SK-N-MC (cell line): Measurements from ENCODE around the gene TEX38.

ENCODE experiments used
- EZH2 ChIP-seq: fragments of 200-600 bp; sonication (generic); IDR thresholded peaks from one replicate; pipeline ENCODE4 v1.6.1; 2017; ENCODE audit warnings: antibody characterized with exemption
- FOXP2 ChIP-seq: optimal IDR thresholded peaks from 2 replicates; pipeline ENCODE3; 2011; ENCODE audit warnings: mild to moderate bottlenecking, moderate library complexity; ENCODE audit not compliant: insufficient read depth; ENCODE audit errors: extremely low read length, control extremely low read depth
- POLR2AphosphoS5 ChIP-seq: IDR thresholded peaks from 2 replicates; pipeline ENCODE4 v1.6.1; 2012; ENCODE audit warnings: mild to moderate bottlenecking, low read depth, low read length, borderline replicate concordance

DNA sequence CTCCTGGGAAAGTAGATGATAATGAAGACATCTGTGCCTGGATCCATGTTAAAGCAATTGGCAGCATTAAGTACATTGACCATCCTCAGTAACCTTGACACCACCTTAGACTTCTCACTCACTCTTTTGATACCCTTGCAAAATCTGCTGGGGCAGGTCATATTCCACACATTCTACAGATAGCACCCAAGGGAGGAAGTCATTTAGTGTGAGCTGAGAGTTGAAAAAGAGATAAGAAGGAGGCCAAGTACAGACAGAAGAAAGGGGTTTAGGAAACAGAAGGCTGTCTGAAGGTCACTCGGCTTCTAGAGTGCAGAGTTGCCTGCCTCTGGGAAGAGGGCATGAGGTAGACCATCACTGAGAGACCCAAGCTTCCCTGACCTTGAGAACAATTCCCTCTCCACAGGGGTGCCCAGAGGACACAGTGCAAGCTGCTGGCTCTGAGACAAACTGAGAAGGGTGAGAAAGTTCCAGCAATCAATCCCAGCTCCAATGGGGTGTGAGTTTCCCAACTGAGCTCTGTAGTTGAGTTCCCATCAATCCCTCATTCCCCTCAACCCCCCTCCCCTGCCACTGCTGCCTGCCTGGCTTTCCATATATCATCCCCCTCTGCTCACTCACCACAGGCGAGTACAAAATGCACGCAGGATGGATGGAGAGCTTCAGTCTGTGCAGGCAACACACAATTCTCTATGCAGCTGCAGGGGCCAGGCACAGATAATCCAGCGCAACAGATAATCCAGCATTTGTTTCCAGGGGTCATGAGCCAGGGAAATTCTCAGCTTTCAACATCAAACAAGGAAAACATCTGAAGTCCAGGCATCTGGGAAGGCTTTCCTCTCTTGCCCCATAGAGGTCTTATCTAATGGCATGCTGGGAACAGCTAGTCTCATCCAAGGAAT, 47.7 kb upstream of the TEX38 start:
- TF ChIP-seq POLR2AphosphoS5 = no peak
- no peak for TF ChIP-seq EZH2
- TF ChIP-seq FOXP2 = no peak
